H9 (cell line): Measurements from ENCODE around the gene WDR27. TPM values are rescaled to one million over a fixed set of nuclear protein-coding genes. Genes with fewer than 3 reads are reported as not detected.

Experiments
- DNase-seq: peaks from one replicate; pipeline ENCODE4 v3.0.0-alpha.2; 2017
- H2AFZ ChIP-seq: one replicate; pipeline ENCODE4 v1.6.1; 2013; ENCODE audit warnings: mild to moderate bottlenecking, low read length, control low read depth, moderate library complexity
- H2AK5ac ChIP-seq: 2 replicates; pipeline ENCODE4 v1.6.1; 2013; ENCODE audit warnings: low read length, control low read depth, mixed read lengths; ENCODE audit not compliant: insufficient read length
- H2BK120ac ChIP-seq: one replicate; pipeline ENCODE4 v1.6.1; 2013; ENCODE audit warnings: low read depth, mild to moderate bottlenecking, low read length, control low read depth, inconsistent platforms; ENCODE audit not compliant: poor library complexity, severe bottlenecking
- H2BK12ac ChIP-seq: 2 replicates; pipeline ENCODE4 v1.6.1; 2013; ENCODE audit warnings: low read length, control low read depth, mixed read lengths, low read depth; ENCODE audit not compliant: insufficient read length
- H2BK15ac ChIP-seq: 2 replicates; pipeline ENCODE4 v1.6.1; 2013; ENCODE audit warnings: low read depth, low read length, control low read depth
- H2BK20ac ChIP-seq: one replicate; pipeline ENCODE4 v1.6.1; 2013; ENCODE audit warnings: low read depth, mild to moderate bottlenecking, low read length, control low read depth, inconsistent platforms; ENCODE audit not compliant: poor library complexity, severe bottlenecking
- H2BK5ac ChIP-seq: 2 replicates; pipeline ENCODE4 v1.6.1; 2013; ENCODE audit warnings: low read length, control low read depth, mixed read lengths; ENCODE audit not compliant: insufficient read length
- H3K14ac ChIP-seq: 2 replicates; pipeline ENCODE4 v1.6.1; 2013; ENCODE audit warnings: low read length, control low read depth; ENCODE audit not compliant: insufficient read depth
- H3K18ac ChIP-seq: 2 replicates; pipeline ENCODE4 v1.6.1; 2013; ENCODE audit warnings: low read depth, mild to moderate bottlenecking, mixed read lengths, low read length, control low read depth; ENCODE audit not compliant: insufficient read length
- H3K23ac ChIP-seq: 2 replicates; pipeline ENCODE4 v1.6.1; 2013; ENCODE audit warnings: low read length, control low read depth, mixed read lengths, low read depth; ENCODE audit not compliant: insufficient read length
- H3K23me2 ChIP-seq: 2 replicates; pipeline ENCODE4 v1.6.1; 2013; ENCODE audit warnings: low read depth, mild to moderate bottlenecking, mixed read lengths, low read length, control low read depth; ENCODE audit not compliant: insufficient read length, poor library complexity, severe bottlenecking
- H3K27ac ChIP-seq: 2 replicates; pipeline ENCODE4 v1.5.1; 2013; ENCODE audit warnings: low read length, control low read depth, mixed read lengths, low read depth; ENCODE audit not compliant: insufficient read length
- H3K27me3 ChIP-seq: 2 replicates; pipeline ENCODE4 v1.6.1; 2013; ENCODE audit warnings: low read length, control low read depth, inconsistent platforms; ENCODE audit not compliant: insufficient read depth
- H3K4ac ChIP-seq: 2 replicates; pipeline ENCODE4 v1.6.1; 2013; ENCODE audit warnings: low read depth, mild to moderate bottlenecking, control low read depth, inconsistent platforms, low read length, moderate library complexity
- H3K4me1 ChIP-seq: 2 replicates; pipeline ENCODE4 v1.6.1; 2013; ENCODE audit warnings: low read length, control low read depth, inconsistent platforms; ENCODE audit not compliant: insufficient read depth
- H3K4me2 ChIP-seq: 2 replicates; pipeline ENCODE4 v1.6.1; 2013; ENCODE audit warnings: low read length, control low read depth, mixed read lengths; ENCODE audit not compliant: insufficient read length, insufficient read depth
- H3K56ac ChIP-seq: 2 replicates; pipeline ENCODE4 v1.6.1; 2013; ENCODE audit warnings: low read depth, mild to moderate bottlenecking, mixed read lengths, low read length, control low read depth; ENCODE audit not compliant: insufficient read length
- H3K79me1 ChIP-seq: 2 replicates; pipeline ENCODE4 v1.6.1; 2013; ENCODE audit warnings: low read depth, mild to moderate bottlenecking, moderate library complexity, low read length, control low read depth, inconsistent platforms; ENCODE audit not compliant: insufficient read depth, poor library complexity, severe bottlenecking
- H3K79me2 ChIP-seq: 2 replicates; pipeline ENCODE4 v1.6.1; 2013; ENCODE audit warnings: low read length, control low read depth, inconsistent platforms; ENCODE audit not compliant: insufficient read depth
- H3K9ac ChIP-seq: 2 replicates; pipeline ENCODE4 v1.6.1; 2013; ENCODE audit warnings: low read length, control low read depth, mixed read lengths; ENCODE audit not compliant: insufficient read length; ENCODE audit errors: extremely low read depth
- H3K9me3 ChIP-seq: one replicate; pipeline ENCODE4 v1.6.1; 2013; ENCODE audit warnings: low read depth, low read length, inconsistent platforms; ENCODE audit not compliant: control insufficient read depth
- H3T11ph ChIP-seq: one replicate; pipeline ENCODE4 v1.6.1; 2013; ENCODE audit warnings: mild to moderate bottlenecking, low read length, control low read depth, inconsistent platforms
- H4K20me1 ChIP-seq: one replicate; pipeline ENCODE4 v1.6.1; 2013; ENCODE audit not compliant: control insufficient read depth, insufficient read length, insufficient read depth
- H4K5ac ChIP-seq: 2 replicates; pipeline ENCODE4 v1.6.1; 2013; ENCODE audit warnings: low read depth, mild to moderate bottlenecking, mixed read lengths, low read length, control low read depth; ENCODE audit not compliant: insufficient read length
- H4K8ac ChIP-seq: replicated peaks from 2 replicates; pipeline ENCODE4 v1.6.1; 2013; ENCODE audit warnings: low read length, control low read depth, mixed read lengths, low read depth; ENCODE audit not compliant: insufficient read length
- H4K91ac ChIP-seq: 2 replicates; pipeline ENCODE4 v1.6.1; 2013; ENCODE audit warnings: low read depth, mild to moderate bottlenecking, moderate library complexity, mixed read lengths, low read length, control low read depth; ENCODE audit not compliant: insufficient read length
- H3K27ac Mint-ChIP-seq, 3 experiments: 2 replicates in 2 of 3; 3 replicates in 1 of 3; pipeline ENCODE4 v1.8.0; 2020 to 2021; ENCODE audit warnings: mixed read lengths in 3 of 3, mild to moderate bottlenecking in 1 of 3, moderate library complexity in 1 of 3
- H3K27me3 Mint-ChIP-seq: 2 replicates; pipeline ENCODE4 v1.8.0; 2021; ENCODE audit warnings: low read depth, mild to moderate bottlenecking, moderate library complexity, mixed read lengths
- H3K36me3 Mint-ChIP-seq, 3 experiments: 2 replicates in 2 of 3; 3 replicates in 1 of 3; pipeline ENCODE4 v1.8.0; 2020 to 2021; ENCODE audit warnings: low read depth in 3 of 3, mixed read lengths in 3 of 3; ENCODE audit not compliant: insufficient read depth in 1 of 3
- H3K4me1 Mint-ChIP-seq, 2 experiments: 2 replicates each; pipeline ENCODE4 v1.8.0; 2020; ENCODE audit warnings: mixed read lengths in 2 of 2
- H3K4me3 Mint-ChIP-seq, 2 experiments: 2 replicates in 1 of 2; 3 replicates in 1 of 2; pipeline ENCODE4 v1.8.0; 2020 to 2021; ENCODE audit warnings: mild to moderate bottlenecking in 2 of 2, mixed read lengths in 2 of 2, moderate library complexity in 1 of 2
- H3K9me3 Mint-ChIP-seq, 2 experiments: 2 replicates in 1 of 2; 3 replicates in 1 of 2; pipeline ENCODE4 v1.8.0; 2020; ENCODE audit warnings: mild to moderate bottlenecking in 2 of 2, mixed read lengths in 2 of 2, moderate library complexity in 1 of 2
- WGBS: extraction: QIAGEN DNeasy Blood & Tissue Kit; methylation state at CpG from one replicate; pipeline ENCODE4 v1.1.7; 2013; ENCODE audit warnings: missing lambda C conversion rate, low lambda C conversion rate, mixed read lengths; ENCODE audit not compliant: insufficient read length; ENCODE audit errors: extremely low coverage; 5-methylcytosine and 5-hydroxymethylcytosine counted together
- total RNA-seq: library from RNA; stranded (reverse); gene quantifications from 2 replicates; pipeline ENCODE4 v1.2.1, GENCODE V29; 2021
- TF ChIP-seq, protein P1 (sequence below): fragments of 200-600 bp; sonication (generic); conservative IDR thresholded peaks from 3 replicates; pipeline ENCODE4 v1.8.0; 2021; ENCODE audit warnings: antibody characterized with exemption, mild to moderate bottlenecking

The WDR27 gene
- total RNA-seq, 1 experiment from 2014 or later: 48.7 TPM

DNA sequence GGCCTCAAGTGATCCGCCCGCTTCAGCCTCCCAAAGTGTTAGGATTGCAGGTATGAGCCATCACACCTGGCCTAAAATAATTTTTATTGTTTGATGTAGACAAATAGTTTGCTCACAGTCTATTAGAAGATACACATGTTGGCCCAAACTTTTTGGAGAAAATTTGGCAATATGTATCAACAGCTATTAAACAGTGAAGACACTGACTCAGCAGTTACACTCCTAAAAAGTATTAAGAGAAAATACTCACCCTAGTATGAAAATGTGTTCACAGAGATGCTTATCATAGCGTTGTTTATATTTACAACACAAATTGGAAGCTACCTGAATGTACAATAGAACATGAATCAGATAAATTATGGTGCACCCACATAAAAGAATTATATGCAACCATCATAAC, 173.1 kb downstream of the WDR27 start:
- Histone ChIP-seq H2AFZ (no peak overlapping the region), H3K23me2 (no peaks in the 10 kb centered on the region), H4K91ac (no peak overlapping the region), H3K79me1 (no peaks in the 10 kb centered on the region), H3K23ac (no peak overlapping the region), H2BK120ac (no peak overlapping the region), H3T11ph (no peak overlapping the region), H3K14ac (no peak overlapping the region), H3K9me3 (no peaks in the 10 kb centered on the region), H2BK5ac (no peak overlapping the region), H3K27ac (no peak overlapping the region), H3K18ac (no peak overlapping the region), H3K79me2 (no peaks in the 10 kb centered on the region), H3K4me1 (no peaks in the 10 kb centered on the region), H2BK20ac (no peak overlapping the region), H3K9ac (no peak overlapping the region), H4K20me1 (no peaks in the 10 kb centered on the region), H2BK15ac (no peak overlapping the region), H3K27me3 (no peaks in the 10 kb centered on the region), H3K4ac (no peak overlapping the region), H4K5ac (no peak overlapping the region), H3K4me2 (no peak overlapping the region), H2BK12ac (no peak overlapping the region), H2AK5ac (no peak overlapping the region), H3K56ac (no peak overlapping the region), H4K8ac (no peak overlapping the region)
- no peak overlapping the region for H3K27ac Mint-ChIP-seq
- DNase-seq: no peak
- WGBS: no CpG with 5 or more reads among the region's 3 CpGs
- no peaks in the 10 kb centered on the region for H3K4me1 Mint-ChIP-seq
- H3K4me3 Mint-ChIP-seq: no peak overlapping the region
- peaks cover 9 to 10% of the 10 kb centered on the region in 2 experiments; a peak in 4 of 5 replicates for H3K9me3 Mint-ChIP-seq
- H3K27me3 Mint-ChIP-seq: no peaks in the 10 kb centered on the region
- H3K36me3 Mint-ChIP-seq: peaks cover 7 to 10% (median 8%) of the 10 kb centered on the region in 3 experiments; a peak in 5 of 7 replicates
- TF ChIP-seq, protein P1, sequence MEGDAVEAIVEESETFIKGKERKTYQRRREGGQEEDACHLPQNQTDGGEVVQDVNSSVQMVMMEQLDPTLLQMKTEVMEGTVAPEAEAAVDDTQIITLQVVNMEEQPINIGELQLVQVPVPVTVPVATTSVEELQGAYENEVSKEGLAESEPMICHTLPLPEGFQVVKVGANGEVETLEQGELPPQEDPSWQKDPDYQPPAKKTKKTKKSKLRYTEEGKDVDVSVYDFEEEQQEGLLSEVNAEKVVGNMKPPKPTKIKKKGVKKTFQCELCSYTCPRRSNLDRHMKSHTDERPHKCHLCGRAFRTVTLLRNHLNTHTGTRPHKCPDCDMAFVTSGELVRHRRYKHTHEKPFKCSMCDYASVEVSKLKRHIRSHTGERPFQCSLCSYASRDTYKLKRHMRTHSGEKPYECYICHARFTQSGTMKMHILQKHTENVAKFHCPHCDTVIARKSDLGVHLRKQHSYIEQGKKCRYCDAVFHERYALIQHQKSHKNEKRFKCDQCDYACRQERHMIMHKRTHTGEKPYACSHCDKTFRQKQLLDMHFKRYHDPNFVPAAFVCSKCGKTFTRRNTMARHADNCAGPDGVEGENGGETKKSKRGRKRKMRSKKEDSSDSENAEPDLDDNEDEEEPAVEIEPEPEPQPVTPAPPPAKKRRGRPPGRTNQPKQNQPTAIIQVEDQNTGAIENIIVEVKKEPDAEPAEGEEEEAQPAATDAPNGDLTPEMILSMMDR: no peak
